Body of pancreas (tissue), 4 donors: Measurements from ENCODE around the gene TULP4.

Experiments used
- POLR2A ChIP-seq, 3 donors: fragments of 450-650 bp; IDR thresholded peaks; one replicate each; pipeline ENCODE4 v1.6.1; 2016; ENCODE audit warnings: antibody characterized with exemption in 3 of 3, mild to moderate bottlenecking in 2 of 3
- TF ChIP-seq, protein P1 (sequence below), 7 experiments: fragments of 450-650 bp in 4 of 7; fragments of 200-600 bp in 3 of 7; sonication (generic) in 3 of 7; IDR thresholded peaks; one replicate each; pipeline ENCODE4 v1.5.1; 2016 to 2019; ENCODE audit warnings: antibody characterized with exemption in 7 of 7

- TF ChIP-seq POLR2A (IDR thresholded peaks at IDR 0.05): no peak
- TF ChIP-seq, protein P1, sequence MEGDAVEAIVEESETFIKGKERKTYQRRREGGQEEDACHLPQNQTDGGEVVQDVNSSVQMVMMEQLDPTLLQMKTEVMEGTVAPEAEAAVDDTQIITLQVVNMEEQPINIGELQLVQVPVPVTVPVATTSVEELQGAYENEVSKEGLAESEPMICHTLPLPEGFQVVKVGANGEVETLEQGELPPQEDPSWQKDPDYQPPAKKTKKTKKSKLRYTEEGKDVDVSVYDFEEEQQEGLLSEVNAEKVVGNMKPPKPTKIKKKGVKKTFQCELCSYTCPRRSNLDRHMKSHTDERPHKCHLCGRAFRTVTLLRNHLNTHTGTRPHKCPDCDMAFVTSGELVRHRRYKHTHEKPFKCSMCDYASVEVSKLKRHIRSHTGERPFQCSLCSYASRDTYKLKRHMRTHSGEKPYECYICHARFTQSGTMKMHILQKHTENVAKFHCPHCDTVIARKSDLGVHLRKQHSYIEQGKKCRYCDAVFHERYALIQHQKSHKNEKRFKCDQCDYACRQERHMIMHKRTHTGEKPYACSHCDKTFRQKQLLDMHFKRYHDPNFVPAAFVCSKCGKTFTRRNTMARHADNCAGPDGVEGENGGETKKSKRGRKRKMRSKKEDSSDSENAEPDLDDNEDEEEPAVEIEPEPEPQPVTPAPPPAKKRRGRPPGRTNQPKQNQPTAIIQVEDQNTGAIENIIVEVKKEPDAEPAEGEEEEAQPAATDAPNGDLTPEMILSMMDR (IDR thresholded peaks at IDR 0.05): no peak
Measured at GRCh38 chr6:158487495-158487894, 175.2 kb downstream of the TULP4 start.
